WTC11 (cell line): Measurements from ENCODE around the gene BHLHE23. TPM values are rescaled to one million over a fixed set of nuclear protein-coding genes. Genes with fewer than 3 reads are reported as not detected.

Source experiments
- ATAC-seq: fragments of 200-7000 bp; cut with Tn5 transposase; 2 replicates; pipeline ENCODE4 v1.10.0; 2021; ENCODE audit warnings: mild to moderate bottlenecking, moderate library complexity
- CTCF ChIA-PET: fragments of 300-600 bp; sonication (Branson Sonifier 250); formaldehyde crosslinking; loops from one replicate; lab custom pipeline; 2021; ENCODE audit warnings: antibody characterized with exemption; lab: Charles Lee
- POLR2A ChIA-PET: fragments of 350-600 bp; sonication (Branson Sonifier 250); formaldehyde crosslinking; loops from one replicate; lab custom pipeline; 2021; ENCODE audit warnings: antibody characterized with exemption; lab: Charles Lee
- DNase-seq: peaks from one replicate; pipeline ENCODE4 v3.0.0; 2021; ENCODE audit warnings: low spot score
- H3K27ac Mint-ChIP-seq: 2 replicates; pipeline ENCODE4 v1.8.0; 2021; ENCODE audit warnings: mixed read lengths
- H3K27me3 Mint-ChIP-seq: 2 replicates; pipeline ENCODE4 v1.8.0; 2021; ENCODE audit warnings: low read depth, mild to moderate bottlenecking, moderate library complexity, mixed read lengths
- H3K36me3 Mint-ChIP-seq: 2 replicates; pipeline ENCODE4 v1.8.0; 2021; ENCODE audit warnings: mixed read lengths
- H3K4me1 Mint-ChIP-seq: 2 replicates; pipeline ENCODE4 v1.8.0; 2022; ENCODE audit warnings: mixed read lengths
- H3K4me3 Mint-ChIP-seq: 2 replicates; pipeline ENCODE4 v1.8.0; 2021; ENCODE audit warnings: mild to moderate bottlenecking, moderate library complexity, mixed read lengths
- H3K9me3 Mint-ChIP-seq: 2 replicates; pipeline ENCODE4 v1.8.0; 2021; ENCODE audit warnings: mixed read lengths
- AFF4 ChIP-seq: sonication (generic); formaldehyde crosslinking; IDR thresholded peaks from 2 replicates; pipeline ENCODE4 v1.8.1; 2023; ENCODE audit warnings: mild to moderate bottlenecking, missing genetic modification reagents, borderline replicate concordance
- CREB1 ChIP-seq: sonication (generic); formaldehyde crosslinking; IDR thresholded peaks from 2 replicates; pipeline ENCODE4 v1.8.0; 2023; ENCODE audit warnings: mild to moderate bottlenecking, missing genetic modification reagents
- E2F4 ChIP-seq: sonication (generic); formaldehyde crosslinking; IDR thresholded peaks from 2 replicates; pipeline ENCODE4 v1.8.1; 2022; ENCODE audit warnings: low read depth, mild to moderate bottlenecking, moderate library complexity, missing genetic modification reagents, borderline replicate concordance
- JAZF1 ChIP-seq: fragments of 250-450 bp; sonication (Bioruptor Pico); IDR thresholded peaks from 2 replicates; pipeline ENCODE4 v1.9.0; 2021; ENCODE audit warnings: moderate library complexity, mild to moderate bottlenecking, inconsistent platforms
- KAT7 ChIP-seq: sonication (generic); formaldehyde crosslinking; IDR thresholded peaks from 2 replicates; pipeline ENCODE4 v1.8.1; 2023; ENCODE audit warnings: missing genetic modification reagents, mild to moderate bottlenecking, borderline replicate concordance
- MAX ChIP-seq: sonication (generic); formaldehyde crosslinking; IDR thresholded peaks from 2 replicates; pipeline ENCODE4 v1.8.0; 2022; ENCODE audit warnings: mild to moderate bottlenecking, missing genetic modification reagents
- MYBL2 ChIP-seq: sonication (generic); formaldehyde crosslinking; IDR thresholded peaks from 2 replicates; pipeline ENCODE4 v1.8.1; 2023; ENCODE audit warnings: mild to moderate bottlenecking, moderate library complexity, missing genetic modification reagents
- NR2C2 ChIP-seq: sonication (generic); formaldehyde crosslinking; IDR thresholded peaks from 2 replicates; pipeline ENCODE4 v1.8.0; 2022; ENCODE audit warnings: mild to moderate bottlenecking, missing genetic modification reagents
- PREB ChIP-seq: sonication (generic); formaldehyde crosslinking; IDR thresholded peaks from 2 replicates; pipeline ENCODE4 v1.8.1; 2022; ENCODE audit warnings: mild to moderate bottlenecking, missing genetic modification reagents, moderate library complexity, borderline replicate concordance
- RELA ChIP-seq: sonication (generic); formaldehyde crosslinking; IDR thresholded peaks from 2 replicates; pipeline ENCODE4 v1.8.1; 2022; ENCODE audit warnings: missing genetic modification reagents, mild to moderate bottlenecking, borderline replicate concordance
- RORB ChIP-seq: fragments of 250-450 bp; sonication (Bioruptor Pico); IDR thresholded peaks from 2 replicates; pipeline ENCODE4 v1.9.0; 2021; ENCODE audit warnings: mild to moderate bottlenecking
- ZNF317 ChIP-seq: sonication (generic); formaldehyde crosslinking; IDR thresholded peaks from 2 replicates; pipeline ENCODE4 v1.8.1; 2023; ENCODE audit warnings: low read depth, mild to moderate bottlenecking, moderate library complexity, missing genetic modification reagents, borderline replicate concordance
- ZNF423 ChIP-seq: fragments of 250-450 bp; sonication (Bioruptor Pico); IDR thresholded peaks from 2 replicates; pipeline ENCODE4 v2.1.2; 2022; ENCODE audit warnings: mild to moderate bottlenecking, moderate library complexity
- total RNA-seq: library from RNA; stranded (reverse); gene quantifications from 3 replicates; pipeline ENCODE4 v1.2.3, GENCODE V29; 2021
- TF ChIP-seq, protein P1 (sequence below): fragments of 250-450 bp; sonication (Bioruptor Pico); IDR thresholded peaks from 2 replicates; pipeline ENCODE4 v1.9.0; 2021; ENCODE audit warnings: mild to moderate bottlenecking, borderline replicate concordance
- TF ChIP-seq, protein P2 (sequence below): sonication (generic); formaldehyde crosslinking; conservative IDR thresholded peaks from 2 replicates; pipeline ENCODE4 v1.8.1; 2022; ENCODE audit warnings: mild to moderate bottlenecking, missing genetic modification reagents
- TF ChIP-seq, protein P3 (sequence below): fragments of 250-450 bp; sonication (Bioruptor Pico); IDR thresholded peaks from 2 replicates; pipeline ENCODE4 v1.8.0; 2021; ENCODE audit warnings: mild to moderate bottlenecking

Gene BHLHE23
- total RNA-seq, 1 experiment from 2014 or later: 1.3 TPM

DNA sequence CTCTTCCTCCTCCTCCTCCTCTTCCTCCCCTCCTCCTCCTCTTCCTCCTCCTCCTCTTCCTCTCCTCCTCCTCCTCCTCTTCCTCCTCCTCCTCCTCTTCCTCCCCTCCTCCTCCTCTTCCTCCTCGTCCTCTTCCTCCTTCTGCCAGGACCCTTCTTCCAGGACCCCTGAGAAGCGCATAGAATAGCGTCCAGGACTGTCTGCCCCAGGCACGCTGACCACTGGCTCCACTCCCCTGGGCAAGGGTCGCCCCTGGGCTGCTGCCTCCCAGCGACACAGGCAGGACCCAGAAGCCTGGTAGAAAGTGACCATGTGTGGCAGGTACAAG is 42.4 kb upstream of the BHLHE23 start (continued):
- TF ChIP-seq, protein P1, sequence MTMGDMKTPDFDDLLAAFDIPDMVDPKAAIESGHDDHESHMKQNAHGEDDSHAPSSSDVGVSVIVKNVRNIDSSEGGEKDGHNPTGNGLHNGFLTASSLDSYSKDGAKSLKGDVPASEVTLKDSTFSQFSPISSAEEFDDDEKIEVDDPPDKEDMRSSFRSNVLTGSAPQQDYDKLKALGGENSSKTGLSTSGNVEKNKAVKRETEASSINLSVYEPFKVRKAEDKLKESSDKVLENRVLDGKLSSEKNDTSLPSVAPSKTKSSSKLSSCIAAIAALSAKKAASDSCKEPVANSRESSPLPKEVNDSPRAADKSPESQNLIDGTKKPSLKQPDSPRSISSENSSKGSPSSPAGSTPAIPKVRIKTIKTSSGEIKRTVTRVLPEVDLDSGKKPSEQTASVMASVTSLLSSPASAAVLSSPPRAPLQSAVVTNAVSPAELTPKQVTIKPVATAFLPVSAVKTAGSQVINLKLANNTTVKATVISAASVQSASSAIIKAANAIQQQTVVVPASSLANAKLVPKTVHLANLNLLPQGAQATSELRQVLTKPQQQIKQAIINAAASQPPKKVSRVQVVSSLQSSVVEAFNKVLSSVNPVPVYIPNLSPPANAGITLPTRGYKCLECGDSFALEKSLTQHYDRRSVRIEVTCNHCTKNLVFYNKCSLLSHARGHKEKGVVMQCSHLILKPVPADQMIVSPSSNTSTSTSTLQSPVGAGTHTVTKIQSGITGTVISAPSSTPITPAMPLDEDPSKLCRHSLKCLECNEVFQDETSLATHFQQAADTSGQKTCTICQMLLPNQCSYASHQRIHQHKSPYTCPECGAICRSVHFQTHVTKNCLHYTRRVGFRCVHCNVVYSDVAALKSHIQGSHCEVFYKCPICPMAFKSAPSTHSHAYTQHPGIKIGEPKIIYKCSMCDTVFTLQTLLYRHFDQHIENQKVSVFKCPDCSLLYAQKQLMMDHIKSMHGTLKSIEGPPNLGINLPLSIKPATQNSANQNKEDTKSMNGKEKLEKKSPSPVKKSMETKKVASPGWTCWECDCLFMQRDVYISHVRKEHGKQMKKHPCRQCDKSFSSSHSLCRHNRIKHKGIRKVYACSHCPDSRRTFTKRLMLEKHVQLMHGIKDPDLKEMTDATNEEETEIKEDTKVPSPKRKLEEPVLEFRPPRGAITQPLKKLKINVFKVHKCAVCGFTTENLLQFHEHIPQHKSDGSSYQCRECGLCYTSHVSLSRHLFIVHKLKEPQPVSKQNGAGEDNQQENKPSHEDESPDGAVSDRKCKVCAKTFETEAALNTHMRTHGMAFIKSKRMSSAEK (CRISPR knock-in tag): no peak
- TF ChIP-seq ZNF317: no peak
- TF ChIP-seq MYBL2 (CRISPR knock-in tag): no peak

DNA sequence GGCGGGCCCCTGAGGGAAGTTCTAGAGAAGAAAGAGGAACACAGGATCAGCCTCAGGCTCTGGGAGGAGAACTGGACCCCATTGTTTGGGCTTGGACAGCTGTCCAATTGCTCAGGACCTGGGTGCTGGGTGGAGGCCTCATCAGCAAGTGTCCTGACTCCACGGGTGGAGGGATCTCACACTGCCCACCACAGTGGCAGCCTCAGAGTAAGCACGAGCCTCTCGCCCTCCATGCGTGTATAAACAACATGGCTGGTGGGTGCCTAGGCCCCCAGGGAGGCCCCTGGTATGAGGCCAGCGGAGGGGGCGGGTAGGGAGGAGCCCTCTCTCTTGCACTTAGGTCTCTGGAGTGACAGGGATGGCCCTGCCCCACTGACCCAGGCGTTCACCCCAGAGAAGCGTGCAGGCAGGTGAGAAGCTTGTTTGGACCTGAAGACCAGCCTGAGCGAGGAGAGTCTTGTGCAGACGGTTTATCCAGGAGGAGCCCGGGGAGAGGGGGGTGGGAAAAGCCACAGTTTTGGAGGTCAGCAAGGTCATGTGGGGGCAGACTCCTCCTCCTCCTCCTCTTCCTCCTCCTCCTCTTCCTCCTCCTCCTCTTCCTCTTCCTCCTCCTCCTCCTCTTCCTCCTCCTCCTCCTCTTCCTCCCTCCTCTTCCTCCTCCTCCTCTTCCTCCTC is 41.9 kb upstream of the BHLHE23 start:
- ATAC-seq (no peak), DNase-seq (no peak)
- ChIA-PET POLR2A (interaction anchor here (0.9 kb wide), 1 partner anchor 11 kb away, joined by 4 read pairs; no protein-coding TSS in a partner anchor), CTCF (interaction anchor here (1.4 kb wide), 1 partner anchor 76 kb away, joined by 4 read pairs; no protein-coding TSS in a partner anchor)
- H3K27me3 Mint-ChIP-seq: peaks cover 9% of the 10 kb centered on the region
- no peak overlapping the region for H3K4me3 Mint-ChIP-seq
- 0 out of 2 replicates have a peak, but pooled peaks cover 6% of the 10 kb centered on the region for H3K36me3 Mint-ChIP-seq
- no peaks in the 10 kb centered on the region for H3K4me1 Mint-ChIP-seq
- H3K27ac Mint-ChIP-seq: no peak overlapping the region
- H3K9me3 Mint-ChIP-seq: peaks cover 14% of the 10 kb centered on the region
- TF ChIP-seq CREB1 (no peak), RORB (CRISPR knock-in tag) (no peak), JAZF1 (no peak), AFF4 (no peak), PREB (CRISPR knock-in tag) (no peak), KAT7 (CRISPR knock-in tag) (no peak), MAX (CRISPR knock-in tag) (no peak), RELA (CRISPR knock-in tag) (no peak), E2F4 (CRISPR knock-in tag) (no peak), NR2C2 (CRISPR knock-in tag) (no peak), ZNF423 (CRISPR knock-in tag) (no peak)
- TF ChIP-seq, protein P1 (CRISPR knock-in tag): no peak
- TF ChIP-seq, protein P2, sequence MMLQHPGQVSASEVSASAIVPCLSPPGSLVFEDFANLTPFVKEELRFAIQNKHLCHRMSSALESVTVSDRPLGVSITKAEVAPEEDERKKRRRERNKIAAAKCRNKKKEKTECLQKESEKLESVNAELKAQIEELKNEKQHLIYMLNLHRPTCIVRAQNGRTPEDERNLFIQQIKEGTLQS (CRISPR knock-in tag): no peak
- TF ChIP-seq, protein P3, sequence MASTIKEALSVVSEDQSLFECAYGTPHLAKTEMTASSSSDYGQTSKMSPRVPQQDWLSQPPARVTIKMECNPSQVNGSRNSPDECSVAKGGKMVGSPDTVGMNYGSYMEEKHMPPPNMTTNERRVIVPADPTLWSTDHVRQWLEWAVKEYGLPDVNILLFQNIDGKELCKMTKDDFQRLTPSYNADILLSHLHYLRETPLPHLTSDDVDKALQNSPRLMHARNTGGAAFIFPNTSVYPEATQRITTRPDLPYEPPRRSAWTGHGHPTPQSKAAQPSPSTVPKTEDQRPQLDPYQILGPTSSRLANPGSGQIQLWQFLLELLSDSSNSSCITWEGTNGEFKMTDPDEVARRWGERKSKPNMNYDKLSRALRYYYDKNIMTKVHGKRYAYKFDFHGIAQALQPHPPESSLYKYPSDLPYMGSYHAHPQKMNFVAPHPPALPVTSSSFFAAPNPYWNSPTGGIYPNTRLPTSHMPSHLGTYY: no peak
